GM21447 (cell line): ENCODE measurements around the gene NUBPL.
A peak's percentile ranks its signal among the peaks of the same experiment; 100 is the strongest.
"Not testable (repeated sequence)": the region's sequence is repeated elsewhere in the genome, so short reads cannot be mapped to it uniquely, and the experiment has no call there.

Experiments
- ATAC-seq: cut with Tn5 transposase; IDR thresholded peaks from one replicate; pipeline ENCODE4 v1.9.1; 2021; ENCODE audit not compliant: unreplicated experiment

The NUBPL gene

GRCh38 chr14:31802838-31803237 lies 241.6 kb downstream of the NUBPL start:
- ATAC-seq: no peak

- no peak for ATAC-seq
Measured at GRCh38 chr14:31806249-31806648, 245.0 kb downstream of the NUBPL start.

- not testable (repeated sequence) for ATAC-seq
Measured at GRCh38 chr14:31811693-31812628, 250.8 kb downstream of the NUBPL start.

GRCh38 chr14:31813724-31814490 lies 252.7 kb downstream of the NUBPL start:
- ATAC-seq: not testable (repeated sequence)

- no peak for ATAC-seq
Measured at GRCh38 chr14:31819281-31819680, 258.1 kb downstream of the NUBPL start.

GRCh38 chr14:31825459-31825858 lies 264.3 kb downstream of the NUBPL start:
- ATAC-seq: no peak

GRCh38 chr14:31827325-31827724 lies 266.1 kb downstream of the NUBPL start:
- no peak for ATAC-seq

- no peak for ATAC-seq
Measured at GRCh38 chr14:31828946-31829868, 268.0 kb downstream of the NUBPL start.

- ATAC-seq: no peak
Measured at GRCh38 chr14:31834616-31835015, 273.4 kb downstream of the NUBPL start.

GRCh38 chr14:31835049-31835448 lies 273.8 kb downstream of the NUBPL start:
- ATAC-seq: no peak

GRCh38 chr14:31837031-31837430 lies 275.8 kb downstream of the NUBPL start:
- no peak for ATAC-seq

GRCh38 chr14:31842899-31843298 lies 281.7 kb downstream of the NUBPL start:
- no peak for ATAC-seq

- no peak for ATAC-seq
Measured at GRCh38 chr14:31843361-31844091, 282.3 kb downstream of the NUBPL start.

- peak; percentile 65 for ATAC-seq
Measured at GRCh38 chr14:31854508-31855075, 293.4 kb downstream of the NUBPL start.

- no peak for ATAC-seq
Measured at GRCh38 chr14:31855262-31855661, 294.1 kb downstream of the NUBPL start.

GRCh38 chr14:31856003-31856402 lies 294.8 kb downstream of the NUBPL start:
- not testable (repeated sequence) for ATAC-seq

GRCh38 chr14:31858868-31859267 lies 297.7 kb downstream of the NUBPL start:
- ATAC-seq: no peak

- no peak for ATAC-seq
Measured at GRCh38 chr14:31864937-31865855, 304.0 kb downstream of the NUBPL start.

- no peak for ATAC-seq
Measured at GRCh38 chr14:31867570-31867969, 306.4 kb downstream of the NUBPL start.
